Gastroesophageal sphincter (tissue), 3 donors: ENCODE measurements around the gene LSAMP.

ENCODE experiments used
- POLR2A ChIP-seq, 2 donors: fragments of 450-650 bp; IDR thresholded peaks; one replicate each; pipeline ENCODE4 v1.6.1; 2017; ENCODE audit warnings: antibody characterized with exemption in 2 of 2, mild to moderate bottlenecking in 2 of 2, moderate library complexity in 1 of 2
- TF ChIP-seq, protein P1 (sequence below), 4 experiments: fragments of 200-600 bp in 2 of 4; fragments of 450-650 bp in 2 of 4; sonication (generic) in 1 of 4; IDR thresholded peaks; one replicate each; pipeline ENCODE4 v1.5.1; 2017 to 2019; ENCODE audit warnings: antibody characterized with exemption in 4 of 4, mild to moderate bottlenecking in 2 of 4, moderate library complexity in 2 of 4

DNA sequence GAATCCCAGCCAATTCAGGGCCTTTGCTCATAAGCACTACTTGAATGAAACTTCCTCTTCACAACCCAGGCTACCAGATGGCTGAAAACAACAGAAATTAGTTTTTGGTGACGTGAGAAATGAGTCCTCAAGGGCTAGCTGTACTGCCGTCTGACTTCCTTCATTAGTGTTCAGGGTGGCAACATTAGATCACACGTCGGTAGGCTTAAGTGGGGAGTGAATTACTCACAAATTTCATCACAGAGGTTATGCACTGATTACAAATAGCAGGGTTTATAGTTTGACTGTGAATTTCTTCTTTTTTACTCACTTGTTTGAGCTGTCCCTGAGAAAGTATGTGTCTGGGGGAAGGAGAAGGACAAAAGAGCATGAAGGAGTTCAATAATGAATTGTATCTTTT is 424.8 kb downstream of the LSAMP start:
- TF ChIP-seq, protein P1, sequence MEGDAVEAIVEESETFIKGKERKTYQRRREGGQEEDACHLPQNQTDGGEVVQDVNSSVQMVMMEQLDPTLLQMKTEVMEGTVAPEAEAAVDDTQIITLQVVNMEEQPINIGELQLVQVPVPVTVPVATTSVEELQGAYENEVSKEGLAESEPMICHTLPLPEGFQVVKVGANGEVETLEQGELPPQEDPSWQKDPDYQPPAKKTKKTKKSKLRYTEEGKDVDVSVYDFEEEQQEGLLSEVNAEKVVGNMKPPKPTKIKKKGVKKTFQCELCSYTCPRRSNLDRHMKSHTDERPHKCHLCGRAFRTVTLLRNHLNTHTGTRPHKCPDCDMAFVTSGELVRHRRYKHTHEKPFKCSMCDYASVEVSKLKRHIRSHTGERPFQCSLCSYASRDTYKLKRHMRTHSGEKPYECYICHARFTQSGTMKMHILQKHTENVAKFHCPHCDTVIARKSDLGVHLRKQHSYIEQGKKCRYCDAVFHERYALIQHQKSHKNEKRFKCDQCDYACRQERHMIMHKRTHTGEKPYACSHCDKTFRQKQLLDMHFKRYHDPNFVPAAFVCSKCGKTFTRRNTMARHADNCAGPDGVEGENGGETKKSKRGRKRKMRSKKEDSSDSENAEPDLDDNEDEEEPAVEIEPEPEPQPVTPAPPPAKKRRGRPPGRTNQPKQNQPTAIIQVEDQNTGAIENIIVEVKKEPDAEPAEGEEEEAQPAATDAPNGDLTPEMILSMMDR (IDR thresholded peaks at IDR 0.05), result no peak
- TF ChIP-seq POLR2A (IDR thresholded peaks at IDR 0.05), result no peak
